22Rv1 (cell line): ENCODE results near the gene DNLZ.

Experiments used
- CTCF ChIP-seq: fragments of 450-650 bp; IDR thresholded peaks from 2 replicates; pipeline ENCODE4 v1.5.1; 2017; ENCODE audit warnings: mild to moderate bottlenecking
- ZFX ChIP-seq: fragments of 450-650 bp; IDR thresholded peaks from 2 replicates; pipeline ENCODE4 v1.6.1; 2017; ENCODE audit warnings: antibody characterized with exemption, borderline replicate concordance

GRCh38 chr9:136318776-136319241 is 44.7 kb downstream of the DNLZ start:
- TF ChIP-seq CTCF: no peak
- no peak for TF ChIP-seq ZFX
